ENCODE measurements around the gene RAD51B.
"Not testable (repeated sequence)": the region's sequence is repeated elsewhere in the genome, so short reads cannot be mapped to it uniquely, and the experiment has no call there.

The RAD51B gene

DNA sequence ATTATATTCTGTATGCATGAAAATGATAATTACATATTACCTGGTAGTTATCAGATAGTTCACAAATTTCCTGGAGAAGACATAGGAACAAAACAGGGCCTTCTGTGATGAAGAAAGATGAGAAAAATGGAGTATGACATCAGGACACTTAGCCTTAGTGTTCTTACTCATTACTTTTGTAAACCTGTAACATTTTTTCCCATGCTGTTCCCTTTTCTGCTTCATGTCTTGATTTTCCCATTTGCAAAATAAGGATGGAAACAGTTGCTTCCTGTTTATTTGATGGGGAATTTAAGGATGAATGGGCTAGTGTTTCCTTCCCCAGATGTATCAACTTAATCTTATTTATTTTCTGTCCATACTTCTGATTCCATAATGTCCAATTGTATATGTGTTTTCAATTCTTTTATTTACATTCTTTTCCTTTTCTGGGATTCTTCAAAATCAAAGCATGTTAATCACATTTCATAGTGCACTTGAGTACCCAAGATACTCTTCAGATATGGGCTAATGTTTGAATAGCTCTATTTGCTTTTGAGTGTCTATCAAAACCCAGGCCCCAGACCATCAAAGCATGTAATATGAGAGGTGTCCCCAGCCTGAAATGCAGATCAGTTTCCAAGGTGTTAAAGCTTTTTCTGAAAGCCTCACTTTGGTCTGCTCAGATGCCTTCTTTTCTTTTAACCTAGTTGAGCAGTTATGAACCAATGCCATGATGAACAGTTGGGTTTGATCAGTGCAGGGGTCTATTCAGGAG lies 260.5 kb downstream of the RAD51B start:
- DNase-seq (ENCODE audit: low spot score) = no peak

DNA sequence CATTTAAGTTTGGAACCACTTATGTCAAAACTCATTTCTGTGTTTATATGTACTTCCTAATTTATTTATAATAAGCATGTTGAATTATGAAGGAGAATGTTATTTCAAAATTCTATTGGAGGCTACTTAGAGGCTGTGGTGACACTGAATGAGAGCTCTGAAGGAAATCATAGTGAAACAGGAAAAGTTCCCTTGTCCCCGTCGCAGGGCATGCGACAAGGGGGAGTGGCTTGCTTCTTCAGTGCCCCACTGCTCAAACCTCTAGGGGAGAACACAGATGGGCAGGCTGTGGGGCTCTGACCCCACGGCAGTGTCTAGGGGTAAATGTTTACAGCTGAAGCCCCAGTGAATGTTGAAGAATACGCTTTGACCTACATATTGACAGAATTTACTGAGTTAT lies 261.9 kb downstream of the RAD51B start:
- DNase-seq (ENCODE audit: low spot score) = no peak

DNA sequence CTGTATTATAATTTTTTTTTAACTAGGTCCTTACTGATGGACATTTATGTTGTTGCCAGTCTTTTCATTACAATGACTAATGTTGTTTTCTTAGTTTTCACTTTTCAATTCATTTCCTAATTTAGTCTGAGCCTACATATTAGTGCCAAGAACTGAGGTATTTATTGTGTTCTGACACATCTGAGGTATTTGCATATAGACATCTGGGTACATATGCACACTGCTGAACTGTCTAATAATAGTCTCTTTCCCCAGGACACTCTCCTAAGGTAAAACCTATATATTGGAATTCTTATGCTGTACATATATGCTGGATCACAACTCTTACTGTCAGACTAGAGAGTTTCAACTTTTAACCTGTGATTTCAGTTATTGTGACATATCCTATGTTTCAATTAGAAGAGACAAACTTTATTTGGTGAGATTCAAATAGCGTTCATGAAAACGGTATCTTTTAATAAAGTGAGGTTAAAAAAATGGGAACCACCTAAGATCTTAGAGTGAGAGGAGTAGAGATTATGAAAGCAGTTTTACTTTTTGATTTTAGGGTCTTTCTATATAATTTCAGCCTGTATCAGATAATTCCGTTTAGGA lies 263.2 kb downstream of the RAD51B start:
- DNase-seq (ENCODE audit: low spot score) = no peak

DNA sequence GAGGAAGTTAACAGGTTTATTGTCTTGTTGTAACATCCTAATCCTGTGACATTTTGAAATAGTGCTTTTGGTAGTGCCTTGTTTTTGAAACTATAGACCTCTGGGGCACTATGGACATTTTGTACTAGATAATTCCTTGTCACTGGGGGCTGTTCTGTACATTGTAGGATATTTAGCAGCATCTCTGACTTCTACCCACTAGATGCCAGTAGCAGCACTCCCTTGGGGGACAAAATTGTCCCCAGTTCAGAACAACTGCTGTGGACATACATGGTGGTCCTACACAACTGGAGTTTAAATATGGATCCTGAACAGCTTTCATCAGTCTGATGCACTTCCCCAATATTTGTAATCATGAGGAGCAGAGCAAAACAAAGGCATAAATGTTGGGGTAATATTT lies 264.7 kb downstream of the RAD51B start:
- no peak for DNase-seq (ENCODE audit: low spot score)

DNA sequence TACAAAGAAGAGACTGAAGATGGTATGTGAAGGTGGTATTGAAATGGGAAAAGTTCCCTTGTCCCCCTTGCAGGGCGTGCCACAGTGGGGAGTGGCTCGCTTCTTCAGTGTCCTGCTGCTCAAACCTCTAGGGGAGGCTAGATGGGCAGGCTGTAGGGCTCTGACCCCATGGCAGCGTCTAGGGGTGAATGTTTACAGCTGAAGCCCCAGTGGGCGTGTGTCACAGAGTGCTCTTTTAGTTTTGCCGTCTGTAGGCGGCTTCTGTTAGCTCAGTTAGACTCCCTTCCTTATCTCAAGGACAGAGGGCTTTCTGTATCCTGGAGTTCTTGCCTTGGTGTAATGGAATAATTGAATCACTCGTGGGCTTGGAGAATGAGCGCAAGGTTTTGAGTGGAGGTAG lies 266.2 kb downstream of the RAD51B start:
- no peak for DNase-seq (ENCODE audit: low spot score)

DNA sequence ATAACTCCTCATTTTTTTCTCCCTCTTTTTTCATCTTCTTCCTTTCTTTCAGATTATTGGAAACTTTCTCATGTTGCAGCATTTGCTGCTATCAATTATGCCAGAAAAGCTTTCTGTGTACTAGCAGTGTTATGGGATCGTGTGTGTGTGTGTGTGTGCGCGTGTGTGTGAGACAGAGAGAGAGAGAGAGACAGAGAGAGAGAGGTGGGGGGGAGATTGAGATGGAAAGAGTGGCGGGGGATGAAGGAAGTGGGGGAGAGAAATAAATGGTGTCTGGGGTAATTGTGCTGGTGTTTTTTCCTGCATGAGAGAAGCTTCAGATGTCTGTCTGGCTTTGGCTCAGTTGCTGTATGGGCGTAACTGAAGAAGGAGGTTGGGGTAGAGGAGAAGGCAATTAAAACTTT lies 268.9 kb downstream of the RAD51B start:
- DNase-seq (ENCODE audit: low spot score) = no peak

DNA sequence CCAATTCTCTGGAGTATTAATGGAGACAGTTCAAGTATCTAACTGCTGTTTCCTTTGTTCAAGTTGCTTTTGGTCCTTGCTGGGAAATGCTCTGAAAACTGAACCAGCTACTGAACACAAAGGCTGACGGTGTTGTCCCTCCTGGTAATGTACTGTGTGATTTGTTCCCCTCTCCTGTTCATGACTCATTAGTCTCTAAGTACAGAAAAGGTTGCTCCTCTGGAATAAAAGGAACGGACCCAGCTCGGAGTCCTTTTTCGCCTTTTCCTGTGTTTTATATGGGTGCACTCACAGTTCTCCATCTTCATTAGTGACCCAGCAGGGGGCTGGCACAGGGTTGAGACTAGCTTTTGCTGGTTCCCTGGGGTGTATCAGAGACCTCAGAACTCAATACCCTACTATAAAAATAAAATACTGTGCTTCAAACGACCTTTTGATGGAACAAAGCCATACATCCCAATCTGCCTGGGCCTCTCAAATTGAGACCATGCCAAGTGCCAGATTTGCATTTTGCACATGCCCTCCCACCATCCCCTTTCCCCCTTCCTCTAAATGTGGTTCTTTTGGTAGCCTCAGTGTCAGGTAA lies 269.7 kb downstream of the RAD51B start:
- peak; percentile 87 for DNase-seq (ENCODE audit: low spot score)

DNA sequence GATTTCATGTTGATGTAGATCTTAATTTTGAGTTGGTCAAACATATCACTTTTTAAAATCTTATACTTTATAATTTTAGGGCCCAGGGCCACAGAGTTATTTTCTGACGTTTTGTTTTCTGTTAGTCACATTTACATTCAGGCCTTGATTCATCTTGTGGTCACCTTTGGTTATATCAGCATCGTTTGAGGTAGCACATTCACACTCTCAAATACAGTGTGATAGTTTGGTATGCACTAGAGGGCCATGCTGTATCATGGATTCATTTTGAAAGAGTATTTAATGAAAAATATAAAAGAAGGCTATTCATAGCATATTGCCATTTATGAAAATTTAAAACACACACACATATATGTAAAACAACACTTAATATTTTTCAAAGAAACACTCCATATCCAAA lies 274.6 kb downstream of the RAD51B start:
- no peak for DNase-seq (ENCODE audit: low spot score)

DNA sequence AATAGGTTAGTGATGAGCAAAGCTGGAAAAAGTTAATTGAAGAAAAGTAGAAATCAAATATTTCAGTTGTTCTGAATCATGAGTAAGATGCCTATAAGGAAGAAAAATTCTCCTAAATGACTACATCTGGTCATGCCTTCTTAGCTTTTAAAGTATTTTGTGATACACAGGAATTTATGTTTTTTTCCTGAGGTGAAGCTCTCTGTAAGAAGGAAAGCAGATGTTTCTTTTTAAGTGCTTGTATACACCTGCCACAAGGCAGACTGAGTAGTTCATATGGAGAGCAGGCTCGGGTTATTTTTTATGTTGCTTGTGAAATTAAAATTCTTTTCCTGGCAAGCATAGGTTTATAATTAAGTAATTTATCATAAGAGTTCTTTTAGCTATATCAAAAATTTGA lies 275.2 kb downstream of the RAD51B start:
- DNase-seq (ENCODE audit: low spot score) = no peak

DNA sequence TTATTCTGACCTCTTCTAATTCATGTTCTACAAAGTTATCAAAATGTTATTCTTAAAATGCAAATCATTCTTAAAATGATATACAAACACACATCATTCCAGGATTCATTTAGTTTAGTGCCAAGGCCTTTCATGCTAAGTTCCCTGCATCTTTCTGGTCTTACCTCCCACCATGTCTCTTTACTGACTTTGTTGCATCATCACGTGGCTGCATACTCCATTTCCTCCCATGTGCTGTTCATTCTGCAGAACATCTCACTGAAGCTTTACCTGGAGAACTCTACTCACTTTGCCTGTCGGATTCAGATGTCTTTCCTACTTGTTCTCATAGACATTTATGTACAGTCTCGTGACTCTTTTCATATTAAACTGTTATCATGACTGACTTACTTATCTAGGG lies 278.1 kb downstream of the RAD51B start:
- no peak for DNase-seq (ENCODE audit: low spot score)

DNA sequence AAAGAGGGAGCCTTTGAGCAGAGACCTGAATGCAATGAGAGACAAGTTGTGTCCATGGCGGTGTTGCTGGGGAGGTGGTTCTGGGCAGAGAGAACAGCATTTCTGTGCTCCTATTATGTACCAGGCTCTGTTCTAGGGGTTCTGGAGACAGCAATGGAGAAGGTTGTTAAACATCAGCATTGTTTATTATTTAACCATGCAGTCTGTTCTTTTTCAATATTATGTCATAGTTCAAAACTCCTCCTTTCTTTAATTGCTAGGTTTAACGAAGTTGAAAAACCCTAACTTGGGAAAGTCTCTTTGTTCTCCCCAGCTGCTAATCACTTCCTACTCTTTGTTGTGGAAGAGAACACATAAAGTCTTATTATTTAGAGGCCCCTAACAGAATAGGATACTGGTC lies 279.3 kb downstream of the RAD51B start:
- no peak for DNase-seq (ENCODE audit: low spot score)

DNA sequence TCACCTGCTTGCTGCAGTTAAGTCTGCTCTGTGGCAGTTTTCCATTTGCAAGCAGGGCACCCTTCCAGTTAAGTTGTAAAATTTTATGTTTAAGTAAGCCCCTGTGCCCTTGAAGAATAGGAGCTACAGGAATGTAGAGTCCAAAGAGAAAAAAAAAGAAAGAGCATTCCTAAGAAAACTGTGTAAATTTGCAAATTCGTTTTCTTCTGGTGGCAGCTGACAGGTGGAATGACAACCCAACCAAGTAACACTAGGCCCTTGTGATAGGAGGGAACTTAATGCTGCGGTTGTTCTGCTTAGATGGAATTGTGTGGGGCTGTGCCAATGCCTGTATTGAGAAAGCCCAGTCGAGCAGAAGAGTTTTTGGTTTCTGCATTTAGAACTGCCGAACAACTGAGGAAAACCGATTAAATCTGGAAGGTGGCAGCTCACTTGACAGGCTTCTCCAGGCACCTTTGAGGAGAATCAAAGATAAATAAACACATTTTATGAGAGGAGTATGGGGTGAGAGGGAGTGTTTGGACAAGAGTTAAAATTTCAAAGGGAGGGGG lies 280.0 kb downstream of the RAD51B start:
- DNase-seq (ENCODE audit: low spot score) = no peak

DNA sequence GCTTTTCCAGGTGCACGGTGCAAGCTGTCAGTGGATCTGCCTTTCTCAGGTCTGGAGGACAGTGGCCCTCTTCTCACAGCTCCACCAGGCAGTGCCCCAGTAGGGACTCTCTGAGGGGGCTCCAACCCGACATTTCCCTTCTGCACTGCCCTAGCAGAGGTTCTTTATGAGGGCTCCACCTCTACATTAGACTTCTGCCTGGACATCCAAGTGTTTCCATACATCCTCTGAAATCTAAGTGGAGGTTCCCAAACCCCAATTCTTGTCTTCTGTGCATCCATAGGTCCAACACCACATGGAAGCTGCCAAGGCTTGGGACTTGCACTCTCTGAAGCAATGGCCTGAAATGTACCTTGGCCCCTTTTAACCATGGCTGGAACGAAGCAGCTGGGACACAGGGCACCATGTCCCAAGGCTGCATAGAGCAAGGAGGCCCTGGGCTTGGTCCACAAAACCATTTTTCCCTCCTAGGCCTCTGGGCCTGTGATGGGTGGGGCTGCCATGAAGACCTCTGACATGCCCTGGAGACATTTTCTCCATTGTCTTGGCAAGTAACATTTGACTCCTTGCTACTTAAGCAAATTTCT lies 282.2 kb downstream of the RAD51B start:
- not testable (repeated sequence) for DNase-seq (ENCODE audit: low spot score)

DNA sequence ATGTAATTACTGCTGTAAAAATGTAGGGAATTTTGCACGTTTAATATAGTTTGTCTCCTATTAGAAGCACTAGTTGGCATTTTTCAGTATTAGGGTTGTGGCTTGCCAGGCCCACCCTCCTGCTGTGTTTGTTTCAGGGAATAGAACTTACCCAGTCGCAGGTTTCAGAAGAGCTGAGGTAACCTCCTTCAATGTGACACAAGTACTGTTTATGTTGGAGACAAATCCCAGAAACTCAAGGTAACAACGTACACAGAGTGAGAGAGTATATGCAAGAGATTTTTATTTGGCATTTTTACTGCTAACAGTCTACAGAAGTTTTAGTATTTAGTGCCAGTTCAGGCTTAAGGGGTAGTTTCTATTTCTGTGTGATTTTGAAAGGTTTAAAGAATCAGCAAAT lies 284.3 kb downstream of the RAD51B start:
- no peak for DNase-seq (ENCODE audit: low spot score)

DNA sequence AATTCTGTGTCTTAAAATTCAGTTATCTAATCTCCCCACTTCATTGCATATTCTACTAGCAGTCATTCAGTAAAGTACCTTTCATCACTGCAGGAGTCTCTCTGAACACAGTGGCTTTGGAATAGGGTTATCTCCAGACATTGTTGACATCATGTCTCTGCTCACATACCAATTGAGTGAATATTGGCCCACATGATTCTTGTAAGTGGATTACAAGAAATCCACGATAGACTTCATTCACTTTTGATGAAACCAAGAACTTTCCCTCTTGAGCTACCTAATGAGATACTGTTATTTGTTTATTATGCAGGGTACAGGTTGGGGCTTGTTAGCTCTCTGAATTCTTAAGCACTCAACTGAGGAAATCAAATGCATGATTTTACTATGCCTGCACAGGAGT lies 284.9 kb downstream of the RAD51B start:
- DNase-seq (ENCODE audit: low spot score) = no peak

DNA sequence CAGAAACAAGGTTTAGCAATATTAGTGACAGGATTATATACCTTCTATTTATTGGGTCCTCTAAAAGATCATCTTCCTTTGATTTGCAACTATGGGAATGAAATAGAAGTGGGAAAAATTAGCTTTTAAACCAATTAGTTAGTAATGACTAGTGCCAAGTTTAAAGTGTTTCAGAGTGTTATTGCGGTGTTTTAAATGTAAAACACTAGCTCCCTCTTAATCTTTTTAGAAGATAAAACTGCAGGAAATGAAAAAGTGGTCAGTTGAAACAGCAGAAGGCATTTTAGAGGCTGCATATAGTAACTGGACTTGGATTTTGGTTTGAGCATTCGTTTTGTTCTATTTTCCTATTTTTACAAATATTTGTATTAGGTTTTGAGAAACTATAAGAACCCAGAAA lies 286.2 kb downstream of the RAD51B start:
- DNase-seq (ENCODE audit: low spot score) = no peak

DNA sequence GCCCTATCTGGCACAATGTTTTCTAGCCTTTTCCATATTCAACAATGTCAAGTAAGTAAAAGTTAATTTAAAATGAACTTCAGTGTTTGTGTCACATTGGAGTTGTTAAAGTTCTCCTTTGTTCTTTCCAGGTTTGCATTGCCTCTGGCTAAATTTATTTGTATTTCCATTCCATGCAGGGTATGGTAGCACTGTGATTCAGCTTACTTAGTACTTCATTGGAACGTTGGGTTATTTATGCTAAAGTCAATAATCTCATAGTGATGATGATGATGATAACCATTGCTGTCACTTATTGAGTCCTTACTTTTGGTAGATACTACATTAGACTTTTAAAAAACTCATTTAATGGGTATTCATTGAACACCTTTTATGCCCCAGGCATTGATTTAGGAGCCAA lies 286.9 kb downstream of the RAD51B start:
- DNase-seq (ENCODE audit: low spot score) = no peak

DNA sequence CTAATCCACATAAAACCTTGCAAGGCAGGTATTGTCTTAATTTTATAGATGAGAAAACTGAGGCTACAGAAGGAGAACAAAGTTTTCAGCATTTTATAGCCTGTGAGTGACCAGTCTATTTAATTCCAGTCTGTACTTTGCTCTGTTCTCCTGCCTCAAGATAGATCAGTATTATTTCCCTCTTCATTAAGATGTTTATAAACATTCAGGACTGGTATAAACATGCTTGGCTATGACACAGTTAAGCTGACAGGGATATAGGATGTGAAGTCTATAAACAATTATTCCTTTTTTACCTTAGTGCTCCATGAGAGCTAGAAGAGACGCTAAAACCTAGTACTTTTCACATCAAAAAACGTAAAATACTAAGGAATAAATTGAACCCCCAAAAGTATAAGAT lies 287.3 kb downstream of the RAD51B start:
- DNase-seq (ENCODE audit: low spot score) = no peak

DNA sequence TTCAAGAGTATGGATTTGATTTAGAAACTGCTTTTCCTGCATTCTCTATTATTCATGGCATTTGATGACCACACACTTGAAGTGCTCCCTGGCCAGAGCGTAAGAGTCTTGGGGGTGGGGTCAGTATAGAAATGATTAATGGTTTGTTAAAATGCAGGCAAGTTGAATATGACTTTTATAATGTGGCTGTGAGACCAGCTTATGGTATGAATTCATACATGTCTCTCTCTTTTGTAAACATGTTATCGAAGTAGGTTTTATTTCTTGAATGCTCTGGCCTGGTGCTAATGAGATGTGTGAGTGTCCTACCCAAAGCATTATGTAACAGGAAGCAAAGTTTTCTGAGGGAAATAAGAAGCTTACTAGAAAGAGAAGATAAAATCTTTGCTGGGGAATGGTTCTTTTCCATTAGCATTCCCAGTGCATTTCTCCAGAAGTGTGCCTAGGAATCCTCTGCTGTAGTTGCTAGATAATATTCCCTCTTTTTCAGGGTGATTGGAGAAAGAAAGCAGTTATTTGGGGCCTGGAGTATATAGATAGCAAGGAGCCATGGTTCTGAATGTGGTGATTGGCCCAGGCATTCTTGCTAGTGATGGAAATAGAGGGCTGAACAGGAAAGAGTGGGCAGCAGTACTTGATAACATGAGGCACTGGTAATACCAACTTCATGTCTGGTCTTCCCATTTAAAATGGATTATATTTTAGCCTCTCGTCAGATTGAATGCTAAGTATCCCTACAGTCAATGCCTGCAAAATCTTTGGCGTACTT lies 289.7 kb downstream of the RAD51B start:
- DNase-seq (ENCODE audit: low spot score) = no peak

DNA sequence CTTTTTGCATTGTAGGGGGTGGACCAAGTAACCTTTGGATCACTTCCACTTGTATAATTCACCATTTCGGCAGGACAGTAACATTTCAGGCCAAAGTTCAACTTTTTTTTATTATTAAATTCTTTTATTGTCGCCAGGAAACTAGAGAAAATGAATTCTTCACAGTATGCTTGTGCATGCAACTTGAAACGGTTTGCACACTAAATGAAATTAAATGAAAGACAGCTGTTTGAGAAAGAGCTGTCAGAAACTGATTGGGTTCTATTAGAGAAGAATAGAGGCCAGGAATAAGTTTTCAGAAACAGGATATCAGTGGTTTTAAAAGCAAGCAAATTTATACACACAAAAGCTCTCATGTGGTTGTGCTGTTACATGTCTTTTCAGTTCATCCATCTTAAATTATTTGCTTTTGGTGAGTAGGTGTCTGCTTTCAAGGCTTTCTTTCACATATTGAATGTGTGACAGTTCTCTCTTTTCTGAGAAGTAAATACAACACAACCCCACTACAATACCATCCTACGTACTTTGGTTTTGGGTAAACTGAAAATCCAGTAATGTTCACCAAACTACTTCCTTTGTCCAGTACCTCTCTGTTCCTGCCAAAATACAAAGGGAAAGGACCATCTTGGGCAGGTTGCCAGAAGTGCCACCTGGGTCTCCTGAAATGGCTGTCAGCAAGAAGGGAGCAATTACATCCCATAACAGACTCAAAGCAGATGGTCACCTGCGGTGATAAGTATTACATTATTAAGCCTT lies 291.7 kb downstream of the RAD51B start:
- DNase-seq (ENCODE audit: low spot score) = no peak

DNA sequence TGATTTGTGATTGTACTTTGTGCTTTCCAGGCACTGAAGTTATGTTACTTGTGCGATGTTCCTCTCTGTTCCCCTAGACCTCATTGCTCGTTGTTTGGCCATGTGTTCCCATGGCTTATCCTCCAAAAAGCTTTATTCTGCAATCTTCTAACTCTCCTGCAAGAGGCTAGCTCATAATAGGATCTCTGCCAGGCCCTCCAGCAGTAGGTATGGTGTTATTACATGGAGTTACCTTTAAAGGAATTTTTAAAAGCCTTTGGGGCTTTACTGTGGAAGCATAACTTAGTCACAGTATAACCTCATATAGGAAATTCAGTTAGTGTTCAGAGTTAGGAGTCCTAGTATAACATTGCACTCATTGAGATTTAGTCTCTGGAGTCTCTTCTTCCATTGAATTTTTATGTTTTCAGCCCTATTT lies 292.3 kb downstream of the RAD51B start:
- DNase-seq (ENCODE audit: low spot score) = no peak

DNA sequence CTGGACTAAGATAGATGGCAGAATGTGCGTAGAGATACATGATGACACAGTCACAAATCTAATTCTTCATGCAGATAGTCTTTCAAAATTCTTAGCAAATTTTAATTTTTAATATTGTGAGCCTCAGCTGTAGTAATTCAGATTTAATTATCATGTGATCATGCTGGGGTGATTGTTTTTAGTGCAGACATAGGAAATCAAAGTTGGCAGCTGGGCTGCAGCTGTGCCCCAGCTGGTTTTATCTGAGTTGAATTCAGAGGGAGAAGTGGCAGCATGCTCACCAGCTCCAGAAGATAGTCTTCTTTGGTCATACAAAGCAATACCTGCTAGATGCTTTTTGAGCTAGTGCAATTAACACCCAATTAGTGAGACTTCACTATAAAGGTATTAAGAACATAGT lies 292.9 kb downstream of the RAD51B start:
- no peak for DNase-seq (ENCODE audit: low spot score)

Measured in COLO829 (cell line).